B cell (primary cell): ENCODE results near the gene CEP128. TPM values are rescaled to one million over a fixed set of nuclear protein-coding genes. Genes with fewer than 3 reads are reported as not detected.

Experiments
- ATAC-seq: fragments of 200-7000 bp; cut with Tn5 transposase; one replicate; pipeline ENCODE4 v1.10.0; 2021; ENCODE audit warnings: low read depth, mild to moderate bottlenecking, moderate number of reproducible peaks, moderate library complexity
- CTCF ChIA-PET: fragments of 350-600 bp; sonication (Branson Sonifier 250); formaldehyde crosslinking; loops from one replicate; lab custom pipeline; 2021; ENCODE audit warnings: antibody characterized with exemption, inconsistent platforms; lab: Charles Lee
- POLR2A ChIA-PET: fragments of 350-600 bp; sonication (Branson Sonifier 250); formaldehyde crosslinking; loops from one replicate; lab custom pipeline; 2021; ENCODE audit warnings: antibody characterized with exemption; lab: Charles Lee
- DNase-seq: peaks from one replicate; pipeline ENCODE4 v3.0.0; 2013
- H2AFZ ChIP-seq: 2 replicates; pipeline ENCODE4 v1.6.1; 2012; ENCODE audit warnings: mild to moderate bottlenecking, low read depth, low read length; ENCODE audit not compliant: insufficient read depth, poor library complexity, severe bottlenecking
- H3K27ac ChIP-seq, 2 donors: 1 replicate in 1 of 2; 2 replicates in 1 of 2; pipeline ENCODE4 v1.5.1; 2012 to 2013; ENCODE audit warnings: low read length in 2 of 2, mild to moderate bottlenecking in 2 of 2, moderate library complexity in 1 of 2
- H3K27me3 ChIP-seq, 4 experiments: fragments of 200-600 bp in 1 of 4; sonication (generic) in 1 of 4; replicated peaks in 1 of 4; 1 replicate in 2 of 4; 2 replicates in 2 of 4; pipeline versions ENCODE4 v1.6.1 to v1.7.0; 2013 to 2016; ENCODE audit warnings: low read length in 3 of 4, mild to moderate bottlenecking in 2 of 4, mixed read lengths in 1 of 4, moderate library complexity in 1 of 4; ENCODE audit not compliant: insufficient read depth in 4 of 4, control insufficient read depth in 3 of 4; ENCODE audit errors: control extremely low read depth in 1 of 4
- H3K36me3 ChIP-seq, 2 experiments: replicated peaks in 1 of 2; 1 replicate in 1 of 2; 2 replicates in 1 of 2; pipeline versions ENCODE4 v1.6.1 to v1.7.1; 2013; ENCODE audit warnings: low read length in 1 of 2; ENCODE audit not compliant: insufficient read depth in 2 of 2, control insufficient read depth in 1 of 2; ENCODE audit errors: control extremely low read depth in 1 of 2, extremely low read depth in 1 of 2
- H3K4me1 ChIP-seq, 2 donors: fragments of 200-600 bp in 1 of 2; sonication (generic) in 1 of 2; 1 replicate in 1 of 2; 2 replicates in 1 of 2; pipeline versions ENCODE4 v1.5.1 to v1.6.1; 2013 to 2017; ENCODE audit warnings: low read length in 2 of 2; ENCODE audit not compliant: control insufficient read depth in 2 of 2, insufficient read depth in 2 of 2
- H3K4me2 ChIP-seq: replicated peaks from 2 replicates; pipeline ENCODE3; 2012; ENCODE audit warnings: mild to moderate bottlenecking, low read depth, low read length; ENCODE audit not compliant: poor library complexity, severe bottlenecking
- H3K4me3 ChIP-seq, 5 experiments: fragments of 200-600 bp in 1 of 5; sonication (generic) in 1 of 5; 1 replicate in 3 of 5; 2 replicates in 2 of 5; pipeline versions ENCODE4 v1.5.1 to v1.7.0; 2011 to 2016; ENCODE audit warnings: low read length in 4 of 5, mild to moderate bottlenecking in 4 of 5, low read depth in 2 of 5, control low read depth in 1 of 5, moderate library complexity in 1 of 5; ENCODE audit not compliant: insufficient read depth in 1 of 5; ENCODE audit errors: control extremely low read depth in 1 of 5, extremely low read depth in 1 of 5
- H3K79me2 ChIP-seq: fragments of 200-600 bp; sonication (generic); one replicate; pipeline ENCODE4 v1.6.0; 2016; ENCODE audit warnings: low read length; ENCODE audit not compliant: control insufficient read depth, insufficient read depth
- H3K9ac ChIP-seq: fragments of 200-600 bp; sonication (generic); 2 replicates; pipeline ENCODE4 v1.6.1; 2017; ENCODE audit warnings: mild to moderate bottlenecking, low read length, moderate library complexity
- H3K9me3 ChIP-seq, 3 donors: one replicate each; pipeline versions ENCODE4 v1.6.1 to v1.7.1; 2013; ENCODE audit warnings: low read length in 2 of 3; ENCODE audit not compliant: control insufficient read depth in 2 of 3, insufficient read depth in 1 of 3; ENCODE audit errors: control extremely low read depth in 1 of 3
- H4K20me1 ChIP-seq: 2 replicates; pipeline ENCODE4 v1.6.0; 2012; ENCODE audit warnings: mild to moderate bottlenecking, low read length; ENCODE audit not compliant: insufficient read depth, control insufficient read depth, poor library complexity, severe bottlenecking
- H3K27ac Mint-ChIP-seq: one replicate; pipeline ENCODE4 v1.8.0; 2021; ENCODE audit warnings: mixed read lengths
- H3K27me3 Mint-ChIP-seq: one replicate; pipeline ENCODE4 v1.8.0; 2021; ENCODE audit warnings: mixed read lengths
- H3K4me1 Mint-ChIP-seq: one replicate; pipeline ENCODE4 v1.8.0; 2021; ENCODE audit warnings: mixed read lengths
- H3K4me3 Mint-ChIP-seq: one replicate; pipeline ENCODE4 v1.8.0; 2021; ENCODE audit warnings: mixed read lengths
- H3K9me3 Mint-ChIP-seq: one replicate; pipeline ENCODE4 v1.8.0; 2022; ENCODE audit warnings: mixed read lengths; ENCODE audit not compliant: insufficient read depth
- EZH2 ChIP-seq: IDR thresholded peaks from 2 replicates; pipeline ENCODE4 v1.6.1; 2012; ENCODE audit warnings: borderline replicate concordance, low read depth, mild to moderate bottlenecking, moderate library complexity, low read length; ENCODE audit not compliant: insufficient read depth, poor library complexity, severe bottlenecking
- WGBS: methylation state at CpG from one replicate; pipeline ENCODE4 v1.1.5; 2013; ENCODE audit warnings: missing lambda C conversion rate; ENCODE audit not compliant: insufficient coverage; 5-methylcytosine and 5-hydroxymethylcytosine counted together
- intact Hi-C: fragments of 100-400 bp; cut with micrococcal nuclease; formaldehyde crosslinking; loops from one replicate; pipeline ENCODE4 v1.10.0; 2022
- polyA plus RNA-seq: library from polyadenylated mRNA; depleted of rRNA; stranded (reverse); fragments of >200 nt; gene quantifications from 2 replicates; pipeline ENCODE4 v1.2.3, GENCODE V29; 2012
- total RNA-seq, 2 donors: library from RNA; stranded (reverse); fragments of 120-200 nt in 1 of 2; gene quantifications; 1 replicate in 1 of 2; 2 replicates in 1 of 2; pipeline versions ENCODE4 v1.2.3 to v1.2.4, GENCODE V29; 2013 to 2022
- TF ChIP-seq, protein P1 (sequence below): fragments of 200-600 bp; IDR thresholded peaks from one replicate; pipeline ENCODE4 v1.8.0; 2022; ENCODE audit warnings: antibody characterized with exemption, mild to moderate bottlenecking

Gene CEP128
- total and polyA plus RNA-seq, 2 donors (not counting 1 experiment from before 2014, with no cell fraction given): 1.1 to 31.6 TPM

- Mint-ChIP-seq H3K27ac (no peak overlapping the region), H3K27me3 (no peaks in the 10 kb centered on the region), H3K4me1 (peaks cover 17% of the 10 kb centered on the region), H3K9me3 (peaks cover 6% of the 10 kb centered on the region), H3K4me3 (no peak overlapping the region)
- no peak overlapping the region for H3K9ac ChIP-seq
- H3K27me3 ChIP-seq: peaks cover 0 to 3% (median 0%) of the 10 kb centered on the region in 4 experiments
- ATAC-seq (no peak), DNase-seq (no peak)
- H3K36me3 ChIP-seq: no peaks in the 10 kb centered on the region
- no peak overlapping the region for H2AFZ ChIP-seq
- CTCF ChIA-PET: no interaction called here
- 100% methylated on average over 4 of the region's 4 CpGs for WGBS
- intact Hi-C loops: no loop called here
- H3K4me3 ChIP-seq: no peak overlapping the region
- no peaks in the 10 kb centered on the region for H4K20me1 ChIP-seq
- H3K79me2 ChIP-seq: peaks cover 13% of the 10 kb centered on the region
- no peak overlapping the region for H3K4me2 ChIP-seq
- peaks cover 12 to 20% of the 10 kb centered on the region in 2 donors for H3K4me1 ChIP-seq
- POLR2A ChIA-PET: no interaction called here
- no peak overlapping the region for H3K27ac ChIP-seq
- H3K9me3 ChIP-seq: peaks cover 1 to 11% (median 4%) of the 10 kb centered on the region in 3 donors
- TF ChIP-seq, protein P1, sequence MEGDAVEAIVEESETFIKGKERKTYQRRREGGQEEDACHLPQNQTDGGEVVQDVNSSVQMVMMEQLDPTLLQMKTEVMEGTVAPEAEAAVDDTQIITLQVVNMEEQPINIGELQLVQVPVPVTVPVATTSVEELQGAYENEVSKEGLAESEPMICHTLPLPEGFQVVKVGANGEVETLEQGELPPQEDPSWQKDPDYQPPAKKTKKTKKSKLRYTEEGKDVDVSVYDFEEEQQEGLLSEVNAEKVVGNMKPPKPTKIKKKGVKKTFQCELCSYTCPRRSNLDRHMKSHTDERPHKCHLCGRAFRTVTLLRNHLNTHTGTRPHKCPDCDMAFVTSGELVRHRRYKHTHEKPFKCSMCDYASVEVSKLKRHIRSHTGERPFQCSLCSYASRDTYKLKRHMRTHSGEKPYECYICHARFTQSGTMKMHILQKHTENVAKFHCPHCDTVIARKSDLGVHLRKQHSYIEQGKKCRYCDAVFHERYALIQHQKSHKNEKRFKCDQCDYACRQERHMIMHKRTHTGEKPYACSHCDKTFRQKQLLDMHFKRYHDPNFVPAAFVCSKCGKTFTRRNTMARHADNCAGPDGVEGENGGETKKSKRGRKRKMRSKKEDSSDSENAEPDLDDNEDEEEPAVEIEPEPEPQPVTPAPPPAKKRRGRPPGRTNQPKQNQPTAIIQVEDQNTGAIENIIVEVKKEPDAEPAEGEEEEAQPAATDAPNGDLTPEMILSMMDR: no peak
- TF ChIP-seq EZH2: no peak
These were observed 15.0 kb downstream of the CEP128 start for GRCh38 chr14:80926397-80927082.

DNA sequence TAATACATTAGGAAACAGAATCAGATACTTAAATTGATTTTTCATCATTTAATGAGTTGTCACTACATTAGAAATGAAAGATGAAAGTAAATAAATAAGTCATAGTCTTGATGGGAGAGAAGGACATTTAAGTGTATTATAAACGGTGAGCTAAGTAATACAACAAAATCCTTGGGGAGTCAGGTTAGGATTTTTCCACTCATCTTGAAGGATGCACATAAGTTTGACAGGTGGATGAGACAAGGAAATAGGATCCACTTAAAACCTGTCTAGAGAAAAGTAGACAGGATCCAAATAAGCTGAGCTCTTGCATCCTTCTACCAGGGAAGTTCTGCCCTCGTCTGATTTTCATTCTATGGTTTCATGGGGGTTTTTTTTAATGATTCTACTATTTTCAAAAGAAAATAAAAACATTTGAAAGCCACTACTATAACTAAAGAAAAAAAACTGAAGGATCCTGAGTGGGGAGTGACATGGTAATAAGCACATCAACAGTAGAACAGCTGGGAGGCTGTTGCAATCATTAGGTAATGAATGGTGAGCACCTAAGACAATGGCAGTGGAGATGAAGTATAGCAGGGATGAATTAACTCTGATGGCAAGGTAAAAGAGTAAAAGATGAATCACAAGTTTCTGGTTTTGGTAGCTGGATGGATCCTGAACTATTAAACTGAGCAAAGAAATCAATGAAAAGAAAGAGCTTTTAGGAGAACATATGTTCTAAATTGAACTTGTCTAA is 17.0 kb downstream of the CEP128 start:
- Histone ChIP-seq H3K27me3 (no peaks in the 10 kb centered on the region), H2AFZ (no peak overlapping the region), H3K27ac (no peak overlapping the region), H3K4me3 (no peak overlapping the region), H3K36me3 (no peaks in the 10 kb centered on the region), H4K20me1 (no peaks in the 10 kb centered on the region), H3K4me1 (no peaks in the 10 kb centered on the region), H3K9me3 (peaks cover 1 to 8% (median 4%) of the 10 kb centered on the region in 3 donors), H3K9ac (no peak overlapping the region), H3K79me2 (peaks cover 13% of the 10 kb centered on the region), H3K4me2 (no peak overlapping the region)
- no peak overlapping the region for H3K4me3 Mint-ChIP-seq
- H3K27me3 Mint-ChIP-seq: no peaks in the 10 kb centered on the region
- ATAC-seq (no peak), DNase-seq (no peak)
- no CpG with 5 or more reads among the region's 2 CpGs for WGBS
- ChIA-PET CTCF (no interaction called here), POLR2A (no interaction called here)
- H3K9me3 Mint-ChIP-seq: peaks cover 6% of the 10 kb centered on the region
- TF ChIP-seq, protein P1: no peak
- TF ChIP-seq EZH2: no peak
- no peak overlapping the region for H3K27ac Mint-ChIP-seq
- intact Hi-C loops: no loop called here
- H3K4me1 Mint-ChIP-seq: no peaks in the 10 kb centered on the region
